GM23248 (cell line): ENCODE results near the gene DECR2. TPM values are rescaled to one million over a fixed set of nuclear protein-coding genes. Genes with fewer than 3 reads are reported as not detected.

Source experiments
- DNase-seq: peaks from one replicate; pipeline ENCODE4 v3.0.0-alpha.2; 2015
- H2AFZ ChIP-seq: fragments of 200-600 bp; sonication (generic); 2 replicates; pipeline ENCODE4 v1.6.1; 2016; ENCODE audit warnings: antibody characterized with exemption
- H3F3A ChIP-seq: fragments of 200-600 bp; sonication (generic); 2 replicates; pipeline ENCODE4 v1.6.1; 2016; ENCODE audit warnings: mild to moderate bottlenecking, antibody characterized with exemption, mixed run types; ENCODE audit not compliant: insufficient read depth
- H3K27ac ChIP-seq: fragments of 200-600 bp; sonication (generic); 2 replicates; pipeline ENCODE4 v1.5.1; 2016; ENCODE audit warnings: mild to moderate bottlenecking
- H3K27me3 ChIP-seq: fragments of 200-600 bp; sonication (generic); replicated peaks from 2 replicates; pipeline ENCODE4 v1.6.1; 2016; ENCODE audit warnings: mild to moderate bottlenecking; ENCODE audit not compliant: insufficient read depth
- H3K36me3 ChIP-seq: fragments of 200-600 bp; sonication (generic); 2 replicates; pipeline ENCODE4 v1.6.1; 2016; ENCODE audit warnings: low read depth, mild to moderate bottlenecking
- H3K4me1 ChIP-seq: fragments of 200-600 bp; sonication (generic); 2 replicates; pipeline ENCODE4 v1.6.1; 2016; ENCODE audit warnings: mild to moderate bottlenecking; ENCODE audit not compliant: insufficient read depth
- H3K4me2 ChIP-seq: fragments of 200-600 bp; sonication (generic); one replicate; pipeline ENCODE4 v1.6.1; 2016; ENCODE audit warnings: mild to moderate bottlenecking; ENCODE audit not compliant: unreplicated experiment
- H3K4me3 ChIP-seq: fragments of 200-600 bp; sonication (generic); 2 replicates; pipeline ENCODE4 v1.5.1; 2016; ENCODE audit warnings: mild to moderate bottlenecking
- H3K79me2 ChIP-seq: fragments of 200-600 bp; sonication (generic); 2 replicates; pipeline ENCODE4 v1.6.1; 2016; ENCODE audit warnings: mild to moderate bottlenecking; ENCODE audit not compliant: insufficient read depth
- H3K9ac ChIP-seq: fragments of 200-600 bp; sonication (generic); 2 replicates; pipeline ENCODE4 v1.6.1; 2016; ENCODE audit warnings: mild to moderate bottlenecking
- H3K9me2 ChIP-seq: fragments of 200-600 bp; sonication (generic); 2 replicates; pipeline ENCODE4 v1.6.1; 2016; ENCODE audit warnings: mixed run types, mild to moderate bottlenecking, moderate library complexity; ENCODE audit not compliant: insufficient read depth
- H3K9me3 ChIP-seq: fragments of 200-600 bp; sonication (generic); one replicate; pipeline ENCODE4 v1.6.1; 2017; ENCODE audit warnings: low read depth
- H4K20me1 ChIP-seq: fragments of 200-600 bp; sonication (generic); 2 replicates; pipeline ENCODE4 v1.6.0; 2016; ENCODE audit not compliant: insufficient read depth
- EZH2 ChIP-seq: fragments of 200-600 bp; sonication (generic); IDR thresholded peaks from 2 replicates; pipeline ENCODE4 v1.6.1; 2018; ENCODE audit warnings: antibody characterized with exemption, mild to moderate bottlenecking; ENCODE audit not compliant: insufficient read depth, poor library complexity, severe bottlenecking
- EZH2phosphoT487 ChIP-seq: fragments of 200-600 bp; sonication (generic); IDR thresholded peaks from 2 replicates; pipeline ENCODE4 v1.6.1; 2018; ENCODE audit warnings: antibody characterized with exemption, moderate library complexity, mild to moderate bottlenecking, low read depth; ENCODE audit not compliant: insufficient read depth
- WGBS, 2 experiments: methylation state at CpG; one replicate each; pipeline ENCODE4 v1.1.6; 2015 to 2017; ENCODE audit warnings: low lambda C conversion rate in 2 of 2, low coverage in 1 of 2; ENCODE audit errors: missing lambda C conversion rate in 2 of 2; 5-methylcytosine and 5-hydroxymethylcytosine counted together
- in situ Hi-C: fragments of 300-500 bp; cut with MboI; formaldehyde crosslinking; loops from 2 replicates; pipeline ENCODE4 v1.15.0; 2020
- polyA plus RNA-seq: library from polyadenylated mRNA; unstranded; fragments of >200 nt; fragmentation: Nextera tagmentation; extraction: Ambion mirVana; gene quantifications from 2 replicates; pipeline ENCODE4 v1.2.1, GENCODE V29; 2016
- total RNA-seq: library from RNA; depleted of rRNA; stranded (reverse); fragments of >200 nt; shearing (Covaris generic); gene quantifications from 2 replicates; pipeline ENCODE4 v1.2.3, GENCODE V29; 2014

Gene DECR2
- total and polyA plus RNA-seq, 2 experiments from 2014 or later, result 7.8 to 26.1 TPM

DNA sequence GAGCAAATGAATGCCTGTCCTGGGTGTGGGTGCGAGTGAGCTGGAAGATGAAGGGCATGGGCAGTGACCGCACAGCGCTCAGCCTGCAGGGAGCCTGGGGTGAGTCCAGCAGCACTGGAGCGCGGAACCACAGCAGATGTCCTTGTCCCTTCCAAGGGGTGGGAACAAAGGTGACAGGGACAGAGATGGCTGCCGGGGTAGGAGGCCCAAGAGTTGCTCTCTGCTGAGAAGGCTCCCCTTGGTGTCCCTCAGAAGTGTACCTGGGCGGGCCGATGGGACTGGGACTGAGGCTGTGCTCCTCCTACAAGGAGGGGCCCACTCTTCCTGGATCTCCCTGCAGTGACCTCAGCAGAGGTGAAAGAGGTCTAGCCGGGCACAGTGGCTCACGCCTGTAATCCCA is 12.3 kb upstream of the DECR2 start:
- Histone ChIP-seq H3K4me1 (no peaks in the 10 kb centered on the region), H3K79me2 (no peaks in the 10 kb centered on the region), H3K4me3 (no peak overlapping the region), H3K36me3 (no peaks in the 10 kb centered on the region), H3F3A (no peaks in the 10 kb centered on the region), H3K9ac (no peak overlapping the region), H3K27ac (no peak overlapping the region), H4K20me1 (no peaks in the 10 kb centered on the region), H2AFZ (no peak overlapping the region), H3K9me3 (no peaks in the 10 kb centered on the region), H3K9me2 (no peaks in the 10 kb centered on the region), H3K27me3 (no peaks in the 10 kb centered on the region), H3K4me2 (no peak overlapping the region)
- in situ Hi-C loops, result no loop called here
- 72 to 75% methylated on average over 9 to 10 of the region's 10 CpGs for WGBS, 2 experiments
- TF ChIP-seq EZH2 (no peak), EZH2phosphoT487 (no peak)
- no peak for DNase-seq

DNA sequence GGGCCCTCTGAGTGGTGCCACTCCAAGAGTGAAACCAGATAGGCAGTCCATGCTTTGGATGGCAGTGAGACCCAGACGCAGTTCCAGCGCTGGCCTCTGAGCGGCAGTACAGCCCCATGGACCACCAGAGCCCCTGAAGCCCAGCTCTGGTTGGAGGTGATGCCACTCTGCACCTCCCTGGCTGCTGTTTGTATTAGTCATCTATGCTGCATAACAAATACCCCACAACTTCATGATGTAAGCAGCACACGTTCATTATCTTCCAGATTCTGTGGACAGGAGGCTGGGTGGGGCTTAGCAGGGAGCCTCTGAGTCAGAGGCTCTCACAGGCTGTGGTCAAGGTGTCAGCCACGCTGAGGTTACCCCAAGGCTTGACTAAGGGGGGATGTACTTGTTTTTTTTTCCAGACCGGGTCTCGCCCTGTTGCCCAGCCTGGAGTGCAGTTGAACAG is 9.8 kb upstream of the DECR2 start:
- H3K79me2 ChIP-seq, result no peaks in the 10 kb centered on the region
- no peak overlapping the region for H3K4me2 ChIP-seq
- no peak overlapping the region for H2AFZ ChIP-seq
- TF ChIP-seq EZH2phosphoT487, result no peak
- no peak for TF ChIP-seq EZH2
- in situ Hi-C loops, result no loop called here
- H3K27me3 ChIP-seq, result no peaks in the 10 kb centered on the region
- no peak overlapping the region for H3K4me3 ChIP-seq
- WGBS, 2 experiments, result 56 to 59% methylated on average over 7 of the region's 7 CpGs
- peaks cover 5% of the 10 kb centered on the region; the same call in 1 of the 2 replicates for H3K4me1 ChIP-seq
- H3K27ac ChIP-seq, result no peak overlapping the region
- H3F3A ChIP-seq, result peaks cover 10% of the 10 kb centered on the region
- H3K9ac ChIP-seq, result no peak overlapping the region
- H4K20me1 ChIP-seq, result no peaks in the 10 kb centered on the region
- H3K36me3 ChIP-seq, result no peaks in the 10 kb centered on the region
- DNase-seq, result peak; percentile 70
- H3K9me2 ChIP-seq, result no peaks in the 10 kb centered on the region
- no peaks in the 10 kb centered on the region for H3K9me3 ChIP-seq

DNA sequence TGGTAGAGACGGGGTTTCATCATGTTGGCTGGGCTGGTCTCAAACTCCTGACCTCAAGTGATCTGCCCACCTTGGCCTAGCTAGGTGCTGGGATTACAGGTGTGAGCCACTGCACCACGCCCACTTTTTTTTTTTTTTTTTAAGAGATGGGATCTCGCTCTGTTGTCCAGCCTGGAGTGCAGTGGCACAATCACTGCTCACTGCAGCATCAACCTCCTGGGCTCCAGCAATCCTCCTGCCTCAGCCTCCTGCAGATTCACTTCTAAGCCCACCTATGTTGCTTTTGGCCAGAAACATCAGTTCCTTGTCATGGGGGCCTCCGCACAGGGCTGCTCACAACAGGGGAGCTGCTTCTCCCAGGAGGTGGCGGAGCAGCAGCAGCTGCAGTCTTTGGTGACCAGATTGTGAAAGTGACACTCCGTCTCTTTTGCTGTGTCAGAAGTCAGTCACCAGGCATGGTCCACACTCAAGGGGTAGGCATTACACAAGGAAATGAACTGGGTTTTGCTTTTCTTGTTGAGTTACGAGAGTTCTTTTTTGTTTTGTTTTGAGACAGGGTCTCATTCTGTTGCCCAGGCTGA is 9.1 kb upstream of the DECR2 start:
- Histone ChIP-seq H3F3A (peaks cover 10% of the 10 kb centered on the region), H3K36me3 (no peaks in the 10 kb centered on the region), H3K27me3 (no peaks in the 10 kb centered on the region), H2AFZ (no peak overlapping the region), H3K9me2 (no peaks in the 10 kb centered on the region), H3K9ac (no peak overlapping the region), H4K20me1 (no peaks in the 10 kb centered on the region), H3K4me3 (no peak overlapping the region), H3K4me1 (peaks cover 5% of the 10 kb centered on the region; the same call in 1 of the 2 replicates), H3K4me2 (no peak overlapping the region), H3K79me2 (no peaks in the 10 kb centered on the region), H3K9me3 (no peaks in the 10 kb centered on the region), H3K27ac (no peak overlapping the region)
- no peak for DNase-seq
- in situ Hi-C loops, result no loop called here
- WGBS, 2 experiments, result 87 to 88% methylated on average over 6 to 7 of the region's 7 CpGs
- TF ChIP-seq EZH2 (no peak), EZH2phosphoT487 (no peak)

DNA sequence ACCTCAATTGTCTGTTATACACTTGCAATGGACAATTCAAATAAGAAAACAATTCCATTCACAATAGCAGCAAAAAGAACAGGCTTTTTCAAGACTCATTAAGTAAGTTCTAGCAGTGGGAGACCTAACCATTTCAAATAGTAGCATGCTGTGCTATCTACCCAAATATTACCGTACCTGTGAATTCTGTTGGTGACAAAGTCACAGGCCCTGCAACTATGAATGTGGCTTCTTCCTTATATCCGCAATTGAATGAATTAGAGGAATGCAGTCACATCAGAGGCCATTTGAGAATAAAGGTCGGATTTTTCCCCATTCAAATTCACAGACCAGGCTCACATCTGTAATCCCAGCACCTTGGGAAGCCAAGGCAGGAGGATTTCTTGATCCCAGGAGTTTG is 5.5 kb upstream of the DECR2 start:
- peaks cover 14% of the 10 kb centered on the region for H3F3A ChIP-seq
- peaks cover 19% of the 10 kb centered on the region for H3K79me2 ChIP-seq
- H3K27ac ChIP-seq, result peak overlapping the region; percentile 83
- no peaks in the 10 kb centered on the region for H4K20me1 ChIP-seq
- peak overlapping the region; percentile 89 for H2AFZ ChIP-seq
- peak overlapping the region; percentile 81 for H3K9ac ChIP-seq
- H3K27me3 ChIP-seq, result no peaks in the 10 kb centered on the region
- in situ Hi-C loops, result no loop called here
- peaks cover 9% of the 10 kb centered on the region; the same call in 1 of the 2 replicates for H3K4me1 ChIP-seq
- H3K4me3 ChIP-seq, result peak overlapping the region; percentile 77
- H3K36me3 ChIP-seq, result no peaks in the 10 kb centered on the region
- H3K4me2 ChIP-seq, result peak overlapping the region; percentile 90
- H3K9me2 ChIP-seq, result no peaks in the 10 kb centered on the region
- no peak for DNase-seq
- H3K9me3 ChIP-seq, result no peaks in the 10 kb centered on the region
- WGBS, 2 experiments, result 8 to 9% methylated on average over 3 of the region's 3 CpGs
- TF ChIP-seq EZH2 (no peak), EZH2phosphoT487 (no peak)

DNA sequence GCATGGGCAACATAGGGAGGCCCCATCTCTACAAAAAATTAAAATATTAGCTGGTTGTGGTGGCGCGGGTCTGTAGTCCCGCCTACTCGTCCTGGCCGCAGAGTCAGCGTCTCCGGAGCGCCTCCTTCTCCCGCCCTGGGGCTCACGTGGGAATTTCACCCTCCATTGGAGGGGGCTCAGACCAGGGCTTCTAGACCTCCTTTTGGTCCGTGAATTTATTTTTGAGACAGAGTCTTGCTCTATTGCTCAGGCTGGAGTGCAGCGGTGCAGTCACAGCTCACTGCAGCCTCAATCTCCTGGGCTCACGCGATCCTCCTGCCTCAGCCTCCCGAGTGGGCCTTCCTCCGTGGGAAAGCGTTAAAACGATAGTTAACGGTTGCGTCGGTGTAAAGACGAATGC is 5.1 kb upstream of the DECR2 start:
- Histone ChIP-seq H3K4me2 (peak overlapping the region; percentile 90), H3K79me2 (peaks cover 19% of the 10 kb centered on the region), H4K20me1 (no peaks in the 10 kb centered on the region), H3K9me2 (no peaks in the 10 kb centered on the region), H3F3A (peaks cover 14% of the 10 kb centered on the region), H3K4me1 (peaks cover 9% of the 10 kb centered on the region; the same call in 1 of the 2 replicates), H3K36me3 (no peaks in the 10 kb centered on the region), H3K27ac (peak overlapping the region; percentile 83), H2AFZ (peak overlapping the region; percentile 89), H3K27me3 (no peaks in the 10 kb centered on the region), H3K4me3 (peak overlapping the region; percentile 77), H3K9me3 (no peaks in the 10 kb centered on the region), H3K9ac (peak overlapping the region; percentile 81)
- in situ Hi-C loops, result no loop called here
- 1 to 2% methylated on average over 22 of the region's 22 CpGs for WGBS, 2 experiments
- TF ChIP-seq EZH2phosphoT487, result no peak
- TF ChIP-seq EZH2, result no peak
- peak; percentile 89 for DNase-seq
